MCF 10A (cell line): ENCODE measurements around the gene PRR33. TPM values are rescaled to one million over a fixed set of nuclear protein-coding genes. Genes with fewer than 3 reads are reported as not detected.
A peak's percentile ranks its signal among the peaks of the same experiment; 100 is the strongest.

ENCODE experiments used
- BruUV-seq: library from RNA; stranded (reverse); fragments of 400-500 nt; replicated peaks from 2 replicates; lab custom pipeline; 2021; lab: Mats Ljungman, UMichigan
- CTCF ChIA-PET: fragments of 300-600 bp; sonication (Branson Sonifier 250); formaldehyde crosslinking; extraction: SDS; loops from one replicate; lab custom pipeline; 2021; ENCODE audit warnings: antibody characterized with exemption, inconsistent platforms; lab: Yijun Ruan, JAX
- POLR2A ChIA-PET: fragments of 300-600, 350-650 bp; sonication (Branson Sonifier 250); formaldehyde crosslinking; extraction: SDS; loops from one replicate; lab custom pipeline; 2020; ENCODE audit warnings: antibody characterized with exemption, inconsistent platforms; lab: Yijun Ruan, JAX
- DNase-seq: peaks from one replicate; pipeline ENCODE4 v3.0.0-alpha.2; 2018; ENCODE audit not compliant: unreplicated experiment
- H3K27ac Mint-ChIP-seq: one replicate; pipeline ENCODE4 v1.8.0; 2022; ENCODE audit warnings: mild to moderate bottlenecking, low read depth, mixed read lengths; ENCODE audit not compliant: unreplicated experiment
- H3K27me3 Mint-ChIP-seq: one replicate; pipeline ENCODE4 v1.8.0; 2022; ENCODE audit warnings: mixed read lengths; ENCODE audit not compliant: insufficient read depth, unreplicated experiment
- H3K36me3 Mint-ChIP-seq: one replicate; pipeline ENCODE4 v1.8.0; 2022; ENCODE audit warnings: mild to moderate bottlenecking, moderate library complexity, mixed read lengths; ENCODE audit not compliant: insufficient read depth, unreplicated experiment
- H3K4me1 Mint-ChIP-seq: one replicate; pipeline ENCODE4 v1.8.0; 2022; ENCODE audit warnings: mixed read lengths; ENCODE audit not compliant: insufficient read depth, unreplicated experiment
- H3K4me3 Mint-ChIP-seq: one replicate; pipeline ENCODE4 v1.8.0; 2022; ENCODE audit warnings: mild to moderate bottlenecking, moderate library complexity, mixed read lengths; ENCODE audit not compliant: unreplicated experiment
- H3K9me3 Mint-ChIP-seq: one replicate; pipeline ENCODE4 v1.8.0; 2022; ENCODE audit warnings: mixed read lengths; ENCODE audit not compliant: unreplicated experiment
- intact Hi-C: fragments of 100-400 bp; cut with micrococcal nuclease; formaldehyde crosslinking; loops from 2 replicates; pipeline ENCODE4 v1.14.1; 2022
- total RNA-seq: library from RNA; stranded (reverse); gene quantifications from 2 replicates; pipeline ENCODE4 v1.2.3, GENCODE V29; 2022
- TF ChIP-seq, protein P1 (sequence below): fragments of 200-600 bp; IDR thresholded peaks from one replicate; pipeline ENCODE4 v1.8.0; 2022; ENCODE audit warnings: antibody characterized with exemption, mild to moderate bottlenecking; ENCODE audit not compliant: unreplicated experiment

Gene PRR33
- total RNA-seq, 1 experiment from 2014 or later: not detected

DNA sequence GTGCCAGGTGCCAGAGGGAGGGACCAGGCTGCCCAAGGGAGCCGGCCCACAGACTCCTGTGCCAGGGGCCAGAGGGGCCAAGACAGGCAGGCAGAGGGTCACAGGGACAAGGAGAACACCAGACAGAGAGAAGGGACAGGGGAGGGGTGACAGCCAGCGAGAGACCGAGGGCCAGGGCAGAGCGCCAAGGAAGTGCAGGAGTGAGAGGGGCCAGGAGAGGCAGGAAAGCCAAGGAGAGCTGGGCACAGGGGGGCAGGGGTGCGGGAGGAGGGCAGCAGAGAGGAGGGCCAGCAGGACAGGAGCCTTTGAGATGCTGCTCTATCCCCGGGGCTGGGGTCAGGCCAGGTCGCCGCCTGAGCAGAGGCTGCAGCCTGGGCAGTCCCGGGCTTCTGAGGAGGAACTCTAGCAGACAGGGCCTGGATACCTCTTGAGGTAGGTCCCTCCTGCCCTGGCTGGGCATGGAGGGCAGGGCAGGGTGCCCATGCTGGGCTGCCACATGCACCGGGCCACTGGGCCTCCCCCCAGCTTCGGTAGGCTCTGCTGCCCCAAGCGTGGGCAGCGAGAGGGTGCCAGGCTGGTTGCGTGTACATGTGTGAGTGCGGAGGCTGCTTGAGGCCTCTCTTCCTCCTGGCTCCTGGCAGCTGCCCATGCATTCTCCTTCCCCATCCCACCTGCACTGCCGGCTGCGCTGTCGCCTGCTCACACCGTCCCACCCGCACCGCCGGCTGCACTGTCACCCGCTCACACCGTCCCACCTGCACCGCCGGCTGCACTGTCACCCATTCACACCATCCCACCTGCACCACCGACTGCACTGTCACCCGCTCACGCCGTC lies 26.6 kb downstream of the PRR33 start:
- H3K9me3 Mint-ChIP-seq: no peaks in the 10 kb centered on the region
- no peak for DNase-seq
- no peaks in the 10 kb centered on the region for H3K36me3 Mint-ChIP-seq
- no TSS peak for BruUV-seq
- intact Hi-C loops: no loop called here
- H3K4me1 Mint-ChIP-seq: peaks cover 27% of the 10 kb centered on the region
- ChIA-PET POLR2A (interaction anchor here (0.5 kb wide), 1 partner anchor 11 kb away, joined by 3 read pairs; no protein-coding TSS in a partner anchor), CTCF (interaction anchor here (0.6 to 0.9 kb wide), 2 partner anchors 139 to 171 kb away, joined by 3 read pairs; no protein-coding TSS in a partner anchor)
- no peaks in the 10 kb centered on the region for H3K27me3 Mint-ChIP-seq
- H3K4me3 Mint-ChIP-seq: no peak overlapping the region
- TF ChIP-seq, protein P1, sequence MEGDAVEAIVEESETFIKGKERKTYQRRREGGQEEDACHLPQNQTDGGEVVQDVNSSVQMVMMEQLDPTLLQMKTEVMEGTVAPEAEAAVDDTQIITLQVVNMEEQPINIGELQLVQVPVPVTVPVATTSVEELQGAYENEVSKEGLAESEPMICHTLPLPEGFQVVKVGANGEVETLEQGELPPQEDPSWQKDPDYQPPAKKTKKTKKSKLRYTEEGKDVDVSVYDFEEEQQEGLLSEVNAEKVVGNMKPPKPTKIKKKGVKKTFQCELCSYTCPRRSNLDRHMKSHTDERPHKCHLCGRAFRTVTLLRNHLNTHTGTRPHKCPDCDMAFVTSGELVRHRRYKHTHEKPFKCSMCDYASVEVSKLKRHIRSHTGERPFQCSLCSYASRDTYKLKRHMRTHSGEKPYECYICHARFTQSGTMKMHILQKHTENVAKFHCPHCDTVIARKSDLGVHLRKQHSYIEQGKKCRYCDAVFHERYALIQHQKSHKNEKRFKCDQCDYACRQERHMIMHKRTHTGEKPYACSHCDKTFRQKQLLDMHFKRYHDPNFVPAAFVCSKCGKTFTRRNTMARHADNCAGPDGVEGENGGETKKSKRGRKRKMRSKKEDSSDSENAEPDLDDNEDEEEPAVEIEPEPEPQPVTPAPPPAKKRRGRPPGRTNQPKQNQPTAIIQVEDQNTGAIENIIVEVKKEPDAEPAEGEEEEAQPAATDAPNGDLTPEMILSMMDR: no peak
- peak overlapping the region; percentile 73 for H3K27ac Mint-ChIP-seq

- no peak for DNase-seq
- CTCF ChIA-PET: interaction anchor here (0.6 kb wide), 1 partner anchor 139 kb away, joined by 3 read pairs; no protein-coding TSS in a partner anchor
Measured at GRCh38 chr11:1864231-1864630, 27.5 kb downstream of the PRR33 start.

DNA sequence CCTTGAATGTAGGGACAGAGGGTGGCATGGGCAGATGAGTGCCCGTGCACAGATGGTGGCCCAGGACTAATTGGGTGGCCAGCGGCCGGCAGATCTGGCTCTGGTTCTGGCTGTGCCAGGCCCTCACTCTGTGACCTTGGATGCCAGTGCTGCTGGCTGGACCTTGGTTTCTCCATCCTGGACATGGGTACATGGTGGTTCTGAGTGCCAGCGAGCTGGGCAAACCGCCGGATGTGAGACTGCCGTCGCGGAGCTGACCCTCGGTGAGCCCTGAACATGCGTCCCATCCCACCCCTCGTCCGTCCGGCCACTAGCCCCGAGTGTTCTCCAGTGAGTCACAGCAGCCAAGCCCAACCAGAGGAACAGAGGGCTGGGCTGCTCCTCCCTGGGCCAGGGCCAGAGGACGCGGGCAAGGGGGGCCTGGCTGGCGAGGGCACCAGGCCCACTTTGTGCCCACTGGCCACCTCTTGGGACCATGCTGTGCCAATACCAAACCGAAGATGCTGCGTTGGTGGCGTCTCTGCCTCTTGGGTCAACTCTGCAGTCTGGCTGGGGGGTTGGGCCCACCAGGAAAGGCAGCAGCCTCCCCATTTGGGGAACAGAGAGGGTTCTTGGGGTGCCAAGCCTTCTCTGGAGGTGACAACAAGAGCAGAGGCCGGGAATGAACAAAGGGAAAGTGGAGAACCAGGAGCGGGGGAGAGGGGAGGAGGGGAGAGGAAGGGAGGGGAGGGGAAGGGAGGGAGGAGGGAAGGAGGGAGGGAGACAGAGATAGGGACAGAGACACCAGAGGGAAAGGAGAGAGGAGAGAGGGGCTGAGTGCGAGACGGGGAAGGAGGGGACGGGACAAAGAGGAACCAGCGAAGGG lies 28.1 kb downstream of the PRR33 start:
- peaks cover 27% of the 10 kb centered on the region for H3K4me1 Mint-ChIP-seq
- DNase-seq: peak; percentile 94
- TF ChIP-seq, protein P1: no peak
- no peaks in the 10 kb centered on the region for H3K36me3 Mint-ChIP-seq
- peak overlapping the region; percentile 73 for H3K27ac Mint-ChIP-seq
- peak overlapping the region; percentile 54 for H3K4me3 Mint-ChIP-seq
- intact Hi-C loops: no loop called here
- no peaks in the 10 kb centered on the region for H3K9me3 Mint-ChIP-seq
- ChIA-PET CTCF (interaction anchor here (1.0 to 1.5 kb wide), 3 partner anchors 31 to 170 kb away, joined by 3 to 5 read pairs (median 3); partner anchors contain the start of gene CTSD), POLR2A (interaction anchor here (1.0 to 1.7 kb wide), 4 partner anchors 20 to 170 kb away, joined by 3 to 8 read pairs (median 4); partner anchors contain the start of gene SYT8)
- BruUV-seq: no TSS peak
- no peaks in the 10 kb centered on the region for H3K27me3 Mint-ChIP-seq

More at GRCh38 chr11:1864231-1864630, 27.5 kb downstream of the PRR33 start:
- Mint-ChIP-seq H3K36me3 (no peaks in the 10 kb centered on the region), H3K27ac (peak overlapping the region; percentile 73), H3K9me3 (no peaks in the 10 kb centered on the region), H3K4me1 (peaks cover 27% of the 10 kb centered on the region), H3K27me3 (no peaks in the 10 kb centered on the region), H3K4me3 (peak overlapping the region; percentile 54)
- TF ChIP-seq, protein P1: no peak
- POLR2A ChIA-PET: interaction anchor here (0.5 kb wide), 1 partner anchor 12 kb away, joined by 3 read pairs; no protein-coding TSS in a partner anchor
- intact Hi-C loops: no loop called here
- no TSS peak for BruUV-seq
